Spleen (tissue), 11 donors: Measurements from ENCODE around the gene PPP6R3. TPM values are rescaled to one million over a fixed set of nuclear protein-coding genes. Genes with fewer than 3 reads are reported as not detected.

Experiments used
- DNase-seq: peaks from one replicate; pipeline ENCODE4 v3.0.0-alpha.2; 2020
- H3K27ac ChIP-seq, 8 donors: fragments of 200-600 bp; sonication (generic) in 7 of 8; 1 replicate in 4 of 8; 2 replicates in 4 of 8; pipeline versions ENCODE4 v1.5.0 to v1.8.0; 2016 to 2021; ENCODE audit warnings: inconsistent platforms in 4 of 8, mild to moderate bottlenecking in 4 of 8, moderate library complexity in 1 of 8
- H3K27me3 ChIP-seq, 7 donors: fragments of 200-600 bp; sonication (generic) in 6 of 7; replicated peaks in 1 of 7; 1 replicate in 4 of 7; 2 replicates in 3 of 7; pipeline versions ENCODE4 v1.5.0 to v1.8.0; 2016 to 2021; ENCODE audit warnings: inconsistent platforms in 3 of 7, mild to moderate bottlenecking in 1 of 7
- H3K36me3 ChIP-seq, 6 donors: fragments of 200-600 bp; sonication (generic) in 5 of 6; 1 replicate in 4 of 6; 2 replicates in 2 of 6; pipeline versions ENCODE4 v1.5.0 to v1.8.0; 2016 to 2021; ENCODE audit warnings: inconsistent platforms in 2 of 6
- H3K4me1 ChIP-seq, 6 donors: fragments of 200-600 bp; sonication (generic) in 5 of 6; 1 replicate in 3 of 6; 2 replicates in 3 of 6; pipeline versions ENCODE4 v1.5.0 to v1.8.0; 2016 to 2021; ENCODE audit warnings: inconsistent platforms in 3 of 6
- H3K4me3 ChIP-seq, 8 donors: fragments of 200-600 bp; sonication (generic) in 7 of 8; 1 replicate in 4 of 8; 2 replicates in 4 of 8; pipeline versions ENCODE4 v1.5.0 to v1.8.0; 2016 to 2021; ENCODE audit warnings: inconsistent platforms in 4 of 8, mild to moderate bottlenecking in 4 of 8, moderate library complexity in 2 of 8
- H3K9me3 ChIP-seq, 8 donors: fragments of 200-600 bp; sonication (generic) in 7 of 8; 1 replicate in 4 of 8; 2 replicates in 4 of 8; pipeline versions ENCODE4 v1.5.0 to v1.8.0; 2016 to 2021; ENCODE audit warnings: inconsistent platforms in 4 of 8
- POLR2A ChIP-seq, 3 donors: fragments of 450-650 bp; IDR thresholded peaks; one replicate each; pipeline ENCODE4 v1.5.1; 2017; ENCODE audit warnings: antibody characterized with exemption in 3 of 3, mild to moderate bottlenecking in 1 of 3
- POLR2AphosphoS5 ChIP-seq, 3 donors: sonication (generic); formaldehyde crosslinking; IDR thresholded peaks; one replicate each; pipeline ENCODE4 v1.5.1; 2017; ENCODE audit warnings: antibody characterized with exemption in 3 of 3
- WGBS, 5 donors: extraction: QIAGEN DNeasy Blood & Tissue Kit in 3 of 5; methylation state at CpG; one replicate each; pipeline versions ENCODE4 v1.1.5 to v1.1.7; 2013 to 2018; 5-methylcytosine and 5-hydroxymethylcytosine counted together
- intact Hi-C: fragments of 100-400 bp; cut with DNase I; formaldehyde crosslinking; loops from one replicate; pipeline ENCODE4 v1.15.0; 2023; ENCODE audit warnings: low total_unique reads
- polyA plus RNA-seq, 3 donors: library from polyadenylated mRNA; stranded (reverse); fragments of 200-250 nt; gene quantifications; one replicate each; pipeline ENCODE4 v1.2.1, GENCODE V29; 2013
- total RNA-seq, 7 donors: library from RNA; depleted of rRNA in 3 of 7; stranded (reverse); fragments of >200 nt in 3 of 7; fragmentation: NEBNext Ultra II Directional in 4 of 7; extraction: Animal tissue kit (Norgen Biotek cat#: 25700) in 4 of 7; gene quantifications; one replicate each; pipeline versions ENCODE4 v1.1.0 to v1.2.1, GENCODE V29; 2016 to 2021
- TF ChIP-seq, protein P1 (sequence below), 11 experiments: fragments of 200-600 bp in 7 of 11; fragments of 450-650 bp in 4 of 11; sonication (generic) in 4 of 11; IDR thresholded peaks in 8 of 11; conservative IDR thresholded peaks in 3 of 11; 1 replicate in 7 of 11; 2 replicates in 4 of 11; pipeline versions ENCODE4 v1.4.0 to v1.8.0; 2016 to 2021; ENCODE audit warnings: antibody characterized with exemption in 11 of 11, inconsistent platforms in 4 of 11, mild to moderate bottlenecking in 1 of 11
- donor health status: healthy with polysubstance abuse.
- donor health status: DM: no; HTN: no; CAD: no; lungs with moderate emphysema.
- donor health status: DM: no; HTN: no; CAD: no.
- donor health status: Bipolar disorder and iron deficiency.
- donor health status: healthy.
- donor health status: DM: no; HTN: no; CAD: no.
- donor health status: DM: yes; HTN: yes; CAD: no.

The PPP6R3 gene
- total and polyA plus RNA-seq, 10 donors = 23.9 to 178 (median 122) TPM

- no peaks in the 10 kb centered on the region for H3K27me3 ChIP-seq
- TF ChIP-seq POLR2AphosphoS5 (IDR thresholded peaks at IDR 0.05) (no peak), POLR2A (IDR thresholded peaks at IDR 0.05) (no peak)
- TF ChIP-seq, protein P1, sequence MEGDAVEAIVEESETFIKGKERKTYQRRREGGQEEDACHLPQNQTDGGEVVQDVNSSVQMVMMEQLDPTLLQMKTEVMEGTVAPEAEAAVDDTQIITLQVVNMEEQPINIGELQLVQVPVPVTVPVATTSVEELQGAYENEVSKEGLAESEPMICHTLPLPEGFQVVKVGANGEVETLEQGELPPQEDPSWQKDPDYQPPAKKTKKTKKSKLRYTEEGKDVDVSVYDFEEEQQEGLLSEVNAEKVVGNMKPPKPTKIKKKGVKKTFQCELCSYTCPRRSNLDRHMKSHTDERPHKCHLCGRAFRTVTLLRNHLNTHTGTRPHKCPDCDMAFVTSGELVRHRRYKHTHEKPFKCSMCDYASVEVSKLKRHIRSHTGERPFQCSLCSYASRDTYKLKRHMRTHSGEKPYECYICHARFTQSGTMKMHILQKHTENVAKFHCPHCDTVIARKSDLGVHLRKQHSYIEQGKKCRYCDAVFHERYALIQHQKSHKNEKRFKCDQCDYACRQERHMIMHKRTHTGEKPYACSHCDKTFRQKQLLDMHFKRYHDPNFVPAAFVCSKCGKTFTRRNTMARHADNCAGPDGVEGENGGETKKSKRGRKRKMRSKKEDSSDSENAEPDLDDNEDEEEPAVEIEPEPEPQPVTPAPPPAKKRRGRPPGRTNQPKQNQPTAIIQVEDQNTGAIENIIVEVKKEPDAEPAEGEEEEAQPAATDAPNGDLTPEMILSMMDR (IDR thresholded peaks at IDR 0.05 in 8 of 11, conservative IDR thresholded peaks at IDR 0.05 in 3 of 11) = no peak
- 84 to 95% (median 91%) methylated on average over 5 of the region's 5 CpGs for WGBS, 5 donors
- H3K4me3 ChIP-seq = no peak overlapping the region
- DNase-seq = no peak
- H3K36me3 ChIP-seq = peaks cover 2 to 98% (median 71%) of the 10 kb centered on the region in 6 donors
- H3K4me1 ChIP-seq = peaks cover 3 to 32% (median 21%) of the 10 kb centered on the region in 6 donors
- H3K27ac ChIP-seq = no peak overlapping the region
- H3K9me3 ChIP-seq = no peaks in the 10 kb centered on the region
- intact Hi-C loops = no loop called here
Observed at GRCh38 chr11:68579455-68579854, 118.9 kb downstream of the PPP6R3 start.

GRCh38 chr11:68581439-68581838 lies 120.9 kb downstream of the PPP6R3 start:
- intact Hi-C loops = no loop called here
- H3K9me3 ChIP-seq = no peaks in the 10 kb centered on the region
- no peak for DNase-seq
- peaks cover 0 to 98% (median 64%) of the 10 kb centered on the region in 6 donors for H3K36me3 ChIP-seq
- H3K4me1 ChIP-seq = peaks cover 3 to 32% (median 21%) of the 10 kb centered on the region in 6 donors
- no peak overlapping the region for H3K4me3 ChIP-seq
- no peak overlapping the region for H3K27ac ChIP-seq
- no peaks in the 10 kb centered on the region for H3K27me3 ChIP-seq
- TF ChIP-seq POLR2AphosphoS5 (IDR thresholded peaks at IDR 0.05) (no peak), POLR2A (IDR thresholded peaks at IDR 0.05) (no peak)
- TF ChIP-seq, protein P1 (IDR thresholded peaks at IDR 0.05 in 8 of 11, conservative IDR thresholded peaks at IDR 0.05 in 3 of 11) = no peak
- 88 to 97% (median 93%) methylated on average over 4 of the region's 4 CpGs for WGBS, 5 donors

- peaks cover 0 to 98% (median 63%) of the 10 kb centered on the region in 6 donors for H3K36me3 ChIP-seq
- H3K27me3 ChIP-seq = no peaks in the 10 kb centered on the region
- no peak overlapping the region for H3K4me3 ChIP-seq
- DNase-seq = no peak
- no peaks in the 10 kb centered on the region for H3K9me3 ChIP-seq
- TF ChIP-seq POLR2AphosphoS5 (IDR thresholded peaks at IDR 0.05) (no peak), POLR2A (IDR thresholded peaks at IDR 0.05) (no peak)
- TF ChIP-seq, protein P1 (IDR thresholded peaks at IDR 0.05 in 8 of 11, conservative IDR thresholded peaks at IDR 0.05 in 3 of 11) = no peak
- 89 to 96% (median 92%) methylated on average over 3 of the region's 3 CpGs for WGBS, 5 donors
- H3K27ac ChIP-seq = no peak overlapping the region
- intact Hi-C loops = no loop called here
- H3K4me1 ChIP-seq = peaks cover 3 to 32% (median 21%) of the 10 kb centered on the region in 6 donors
Observed at GRCh38 chr11:68581901-68582300, 121.3 kb downstream of the PPP6R3 start.

DNA sequence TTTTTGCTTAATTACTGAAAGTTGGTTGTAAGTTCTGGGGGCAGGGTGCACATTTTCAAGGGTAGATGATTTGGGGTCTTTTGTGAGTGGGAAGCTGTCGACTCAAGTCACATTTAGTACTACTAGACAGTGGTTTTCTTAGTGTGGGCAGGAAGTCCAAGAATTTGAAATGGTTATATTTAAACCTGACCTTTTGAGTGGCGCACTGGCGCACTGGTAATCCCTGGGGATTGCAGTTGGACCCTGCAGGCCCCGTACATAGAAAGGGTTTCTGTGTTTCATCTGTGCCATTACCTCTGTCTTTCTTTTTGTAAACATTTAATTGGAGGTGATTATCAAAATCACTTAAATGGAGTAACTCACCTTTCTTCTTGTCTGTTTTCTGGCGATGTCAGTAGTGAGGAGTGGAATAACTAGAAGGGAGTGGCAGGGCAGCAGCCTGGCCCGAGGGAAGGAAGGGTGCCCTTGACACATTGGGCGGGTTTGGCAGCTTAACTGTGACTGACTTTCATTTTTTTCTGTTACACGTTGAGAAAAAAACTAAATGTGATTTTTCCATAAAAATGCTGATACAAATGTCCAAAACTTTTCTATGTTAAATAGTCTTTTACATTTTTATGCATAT lies 122.0 kb downstream of the PPP6R3 start:
- H3K9me3 ChIP-seq = no peaks in the 10 kb centered on the region
- no peaks in the 10 kb centered on the region for H3K27me3 ChIP-seq
- TF ChIP-seq, protein P1 (IDR thresholded peaks at IDR 0.05 in 8 of 11, conservative IDR thresholded peaks at IDR 0.05 in 3 of 11) = no peak
- TF ChIP-seq POLR2AphosphoS5 (IDR thresholded peaks at IDR 0.05) = peak in 1 of 3 donors; percentile 17
- TF ChIP-seq POLR2A (IDR thresholded peaks at IDR 0.05) = no peak
- peaks cover 3 to 32% (median 21%) of the 10 kb centered on the region in 6 donors for H3K4me1 ChIP-seq
- H3K4me3 ChIP-seq = no peak overlapping the region
- no peak for DNase-seq
- H3K27ac ChIP-seq = no peak overlapping the region
- peaks cover 0 to 98% (median 62%) of the 10 kb centered on the region in 6 donors for H3K36me3 ChIP-seq
- intact Hi-C loops = no loop called here
- WGBS, 5 donors = 64 to 78% (median 72%) methylated on average over 8 of the region's 8 CpGs
